Ishikawa (cell line): ENCODE data around the gene RIMS1.

ENCODE experiments used
- CEBPB ChIP-seq: IDR thresholded peaks from 2 replicates; pipeline ENCODE4 v1.6.1; 2012
- CREB1 ChIP-seq: IDR thresholded peaks from 2 replicates; pipeline ENCODE4 v1.6.1; 2012; ENCODE audit warnings: low read depth
- EGR1 ChIP-seq: IDR thresholded peaks from 2 replicates; pipeline ENCODE4 v1.6.1; 2012
- EP300 ChIP-seq: IDR thresholded peaks from 2 replicates; pipeline ENCODE4 v1.6.1; 2012; ENCODE audit warnings: borderline replicate concordance
- FOXM1 ChIP-seq: IDR thresholded peaks from 2 replicates; pipeline ENCODE4 v1.6.1; 2012; ENCODE audit warnings: low read depth, borderline replicate concordance
- NFIC ChIP-seq: IDR thresholded peaks from 2 replicates; pipeline ENCODE4 v1.6.1; 2012
- RAD21 ChIP-seq: IDR thresholded peaks from 2 replicates; pipeline ENCODE4 v1.6.1; 2012; ENCODE audit warnings: low read depth
- TAF1 ChIP-seq: IDR thresholded peaks from 2 replicates; pipeline ENCODE4 v1.6.1; 2012; ENCODE audit warnings: low read depth, mild to moderate bottlenecking
- TCF12 ChIP-seq: IDR thresholded peaks from 2 replicates; pipeline ENCODE4 v1.6.1; 2012; ENCODE audit warnings: low read depth
- TEAD4 ChIP-seq: IDR thresholded peaks from 2 replicates; pipeline ENCODE4 v1.6.1; 2012
- YY1 ChIP-seq: IDR thresholded peaks from 2 replicates; pipeline ENCODE4 v1.6.1; 2012; ENCODE audit warnings: low read depth
- ZBTB7A ChIP-seq: IDR thresholded peaks from 2 replicates; pipeline ENCODE4 v1.6.1; 2012; ENCODE audit warnings: low read depth
- TF ChIP-seq, protein P1 (sequence below): IDR thresholded peaks from 2 replicates; pipeline ENCODE4 v1.6.1; 2012
- TF ChIP-seq, protein P2 (sequence below): IDR thresholded peaks from 2 replicates; pipeline ENCODE4 v1.6.1; 2012
- TF ChIP-seq, protein P3 (sequence below): IDR thresholded peaks from 2 replicates; pipeline ENCODE4 v1.6.1; 2012; ENCODE audit warnings: low read depth, mild to moderate bottlenecking

Gene RIMS1

DNA sequence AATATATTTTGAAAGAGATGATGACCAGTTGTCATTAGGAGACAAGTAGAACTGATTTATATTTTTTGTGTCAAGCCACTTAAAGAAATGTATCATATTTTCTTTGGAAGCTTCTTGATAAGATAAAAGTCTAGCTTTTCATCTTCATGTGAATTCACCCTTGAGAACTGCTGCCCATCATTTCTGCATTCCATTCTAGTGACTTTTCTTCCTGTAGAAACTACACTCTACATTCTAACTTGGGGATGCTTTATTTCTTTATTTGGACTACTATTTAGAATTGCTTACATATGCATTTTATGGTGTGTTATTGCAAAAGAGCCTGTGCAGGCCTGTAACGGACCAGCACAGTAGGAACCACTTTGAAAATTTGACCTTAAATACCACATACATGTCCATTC is 400.6 kb downstream of the RIMS1 start:
- TF ChIP-seq CREB1 (no peak), EGR1 (no peak), CEBPB (no peak), EP300 (no peak), RAD21 (no peak), YY1 (no peak), NFIC (no peak), FOXM1 (no peak), TCF12 (no peak), ZBTB7A (no peak), TAF1 (no peak), TEAD4 (no peak)
- TF ChIP-seq, protein P1, sequence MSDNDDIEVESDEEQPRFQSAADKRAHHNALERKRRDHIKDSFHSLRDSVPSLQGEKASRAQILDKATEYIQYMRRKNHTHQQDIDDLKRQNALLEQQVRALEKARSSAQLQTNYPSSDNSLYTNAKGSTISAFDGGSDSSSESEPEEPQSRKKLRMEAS: no peak
- TF ChIP-seq, protein P2, sequence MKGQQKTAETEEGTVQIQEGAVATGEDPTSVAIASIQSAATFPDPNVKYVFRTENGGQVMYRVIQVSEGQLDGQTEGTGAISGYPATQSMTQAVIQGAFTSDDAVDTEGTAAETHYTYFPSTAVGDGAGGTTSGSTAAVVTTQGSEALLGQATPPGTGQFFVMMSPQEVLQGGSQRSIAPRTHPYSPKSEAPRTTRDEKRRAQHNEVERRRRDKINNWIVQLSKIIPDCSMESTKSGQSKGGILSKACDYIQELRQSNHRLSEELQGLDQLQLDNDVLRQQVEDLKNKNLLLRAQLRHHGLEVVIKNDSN: no peak
- TF ChIP-seq, protein P3, sequence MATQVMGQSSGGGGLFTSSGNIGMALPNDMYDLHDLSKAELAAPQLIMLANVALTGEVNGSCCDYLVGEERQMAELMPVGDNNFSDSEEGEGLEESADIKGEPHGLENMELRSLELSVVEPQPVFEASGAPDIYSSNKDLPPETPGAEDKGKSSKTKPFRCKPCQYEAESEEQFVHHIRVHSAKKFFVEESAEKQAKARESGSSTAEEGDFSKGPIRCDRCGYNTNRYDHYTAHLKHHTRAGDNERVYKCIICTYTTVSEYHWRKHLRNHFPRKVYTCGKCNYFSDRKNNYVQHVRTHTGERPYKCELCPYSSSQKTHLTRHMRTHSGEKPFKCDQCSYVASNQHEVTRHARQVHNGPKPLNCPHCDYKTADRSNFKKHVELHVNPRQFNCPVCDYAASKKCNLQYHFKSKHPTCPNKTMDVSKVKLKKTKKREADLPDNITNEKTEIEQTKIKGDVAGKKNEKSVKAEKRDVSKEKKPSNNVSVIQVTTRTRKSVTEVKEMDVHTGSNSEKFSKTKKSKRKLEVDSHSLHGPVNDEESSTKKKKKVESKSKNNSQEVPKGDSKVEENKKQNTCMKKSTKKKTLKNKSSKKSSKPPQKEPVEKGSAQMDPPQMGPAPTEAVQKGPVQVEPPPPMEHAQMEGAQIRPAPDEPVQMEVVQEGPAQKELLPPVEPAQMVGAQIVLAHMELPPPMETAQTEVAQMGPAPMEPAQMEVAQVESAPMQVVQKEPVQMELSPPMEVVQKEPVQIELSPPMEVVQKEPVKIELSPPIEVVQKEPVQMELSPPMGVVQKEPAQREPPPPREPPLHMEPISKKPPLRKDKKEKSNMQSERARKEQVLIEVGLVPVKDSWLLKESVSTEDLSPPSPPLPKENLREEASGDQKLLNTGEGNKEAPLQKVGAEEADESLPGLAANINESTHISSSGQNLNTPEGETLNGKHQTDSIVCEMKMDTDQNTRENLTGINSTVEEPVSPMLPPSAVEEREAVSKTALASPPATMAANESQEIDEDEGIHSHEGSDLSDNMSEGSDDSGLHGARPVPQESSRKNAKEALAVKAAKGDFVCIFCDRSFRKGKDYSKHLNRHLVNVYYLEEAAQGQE: no peak

DNA sequence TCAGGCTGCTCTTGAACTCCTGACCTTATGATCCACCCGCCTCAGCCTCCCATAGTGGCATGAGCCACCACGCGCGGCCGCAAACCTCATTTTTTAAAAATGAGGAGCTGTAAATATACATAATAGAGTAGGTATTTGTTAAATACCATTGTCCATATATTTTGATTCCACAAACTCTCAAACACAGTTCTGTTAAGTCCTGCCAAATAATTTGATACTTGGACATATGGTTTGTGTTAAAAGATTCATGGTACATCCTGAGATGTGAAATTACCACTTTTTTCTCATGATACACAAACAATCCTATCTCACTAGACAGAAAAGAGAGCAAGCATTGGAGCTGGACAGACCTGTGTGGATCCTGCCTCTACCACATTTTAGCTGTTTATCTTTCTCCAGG is 401.5 kb downstream of the RIMS1 start:
- no peak for TF ChIP-seq NFIC
- no peak for TF ChIP-seq TEAD4
- TF ChIP-seq, protein P2: no peak
- TF ChIP-seq FOXM1: no peak
- no peak for TF ChIP-seq RAD21
- TF ChIP-seq ZBTB7A: no peak
- TF ChIP-seq TAF1: no peak
- no peak for TF ChIP-seq CREB1

DNA sequence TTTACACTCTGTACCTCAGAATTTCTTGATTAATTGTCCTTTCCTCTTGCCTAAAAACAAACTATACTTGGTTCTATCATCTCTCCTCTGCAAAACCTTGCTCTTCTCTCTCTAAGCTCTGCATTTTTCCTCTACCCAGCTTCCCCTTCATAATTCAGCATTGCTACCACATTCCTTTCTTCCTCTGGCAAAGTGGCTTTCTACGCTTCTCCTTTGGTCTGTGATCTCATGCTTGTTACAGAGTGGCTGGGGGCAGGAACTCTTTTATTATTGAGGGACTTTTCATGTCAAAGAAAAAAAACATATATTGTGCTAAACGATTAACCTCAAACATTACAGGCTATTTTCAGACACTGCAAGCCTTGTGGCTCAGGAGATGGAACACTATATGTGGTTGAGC is 402.2 kb downstream of the RIMS1 start:
- TF ChIP-seq, protein P2: no peak
- TF ChIP-seq, protein P3: no peak
- TF ChIP-seq TAF1 (no peak), YY1 (no peak)

DNA sequence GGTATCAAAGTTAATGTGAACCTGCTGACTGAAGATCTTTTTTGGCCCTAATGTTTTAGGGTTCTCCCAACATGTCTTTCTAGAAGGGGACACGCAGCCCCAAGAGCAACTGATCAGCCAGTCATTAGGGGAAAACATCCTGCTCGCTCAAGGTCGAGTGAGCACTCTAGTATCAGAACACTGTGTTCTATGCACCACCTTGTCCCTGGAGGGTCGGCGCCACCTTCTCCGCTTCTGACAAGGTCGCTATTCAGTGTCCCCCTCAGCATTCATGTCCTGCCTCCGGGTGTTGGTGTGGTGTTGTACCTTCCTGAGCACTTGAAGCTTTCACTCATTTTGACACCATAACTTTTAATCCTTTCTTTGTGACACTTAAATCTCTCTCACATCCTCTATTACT is 404.3 kb downstream of the RIMS1 start:
- TF ChIP-seq, protein P3: no peak
- TF ChIP-seq TAF1 (no peak), RAD21 (no peak), TEAD4 (no peak), NFIC (no peak), CREB1 (no peak)
- TF ChIP-seq, protein P2: no peak
- TF ChIP-seq, protein P1: no peak

DNA sequence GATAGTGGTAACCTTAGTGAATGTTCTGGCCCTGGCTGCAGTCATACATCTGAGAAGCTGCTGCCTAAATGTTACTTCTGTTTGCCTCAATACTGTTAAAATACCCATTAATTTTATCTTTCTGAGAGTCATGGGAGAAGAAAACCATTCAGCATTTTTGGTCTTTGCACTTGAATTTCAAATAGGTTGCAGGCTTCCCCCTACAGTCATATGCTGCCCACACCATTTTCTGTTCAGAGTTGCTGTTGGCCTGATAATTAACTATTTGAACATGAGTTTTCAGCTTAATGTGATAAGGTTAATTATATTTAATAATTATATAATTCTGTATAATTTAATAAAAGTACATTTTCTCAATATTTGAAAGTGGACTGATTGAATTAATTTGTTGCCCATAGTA is 410.0 kb downstream of the RIMS1 start:
- no peak for TF ChIP-seq TCF12
- TF ChIP-seq, protein P3: no peak
- no peak for TF ChIP-seq NFIC
- TF ChIP-seq CEBPB: no peak
- no peak for TF ChIP-seq FOXM1
- TF ChIP-seq CREB1: no peak
- no peak for TF ChIP-seq TAF1
- no peak for TF ChIP-seq RAD21
- no peak for TF ChIP-seq TEAD4
- no peak for TF ChIP-seq ZBTB7A
- TF ChIP-seq YY1: no peak
- no peak for TF ChIP-seq EGR1
